Stimulated activated CD4-positive, alpha-beta T cell treated with anti-CD3 and anti-CD28 coated beads, Interleukin-1b, Interleukin-23, amount 100 ng/mL, for 24 hours (primary cell): Measurements from ENCODE around the gene EPHA6.

Experiments used
- DNase-seq, 4 experiments: peaks; one replicate each; pipeline ENCODE4 v3.0.0-alpha.2; 2020; ENCODE audit warnings: low read depth in 4 of 4, low spot score in 1 of 4

Gene EPHA6

GRCh38 chr3:97772926-97773325 lies 958.5 kb downstream of the EPHA6 start:
- DNase-seq = no peak

- DNase-seq = no peak
These were observed 963.8 kb downstream of the EPHA6 start for GRCh38 chr3:97778152-97778551.

- no peak for DNase-seq
These were observed 979.1 kb downstream of the EPHA6 start for GRCh38 chr3:97793420-97794019.

- DNase-seq = no peak
These were observed 981.6 kb downstream of the EPHA6 start for GRCh38 chr3:97795951-97796350.
